ENCODE results near the gene COL12A1. TPM values are rescaled to one million over a fixed set of nuclear protein-coding genes. Genes with fewer than 3 reads are reported as not detected.

COL12A1 gene
- total RNA-seq, 1 experiment from 2014 or later: 0.96 TPM

- Mint-ChIP-seq H3K9me3 (no peaks in the 10 kb centered on the region), H3K4me1 (peaks cover 18 to 19% of the 10 kb centered on the region in 2 experiments), H3K27me3 (ENCODE audit: low read depth) (no peaks in the 10 kb centered on the region), H3K27ac (no peak overlapping the region), H3K4me3 (no peak overlapping the region), H3K36me3 (ENCODE audit: insufficient read depth in 1 of 3, low read depth in 3 of 3) (no peaks in the 10 kb centered on the region)
- Histone ChIP-seq H3K4me2 (ENCODE audit: insufficient read depth, insufficient read length, low read length) (no peak overlapping the region), H4K91ac (ENCODE audit: insufficient read length, low read depth, low read length) (no peak overlapping the region), H3K9me3 (ENCODE audit: control insufficient read depth, low read depth, low read length) (no peaks in the 10 kb centered on the region), H3K23ac (ENCODE audit: insufficient read length, low read depth, low read length) (no peak overlapping the region), H3K79me1 (ENCODE audit: insufficient read depth, low read depth, low read length, poor library complexity, severe bottlenecking) (no peaks in the 10 kb centered on the region), H4K20me1 (ENCODE audit: control insufficient read depth, insufficient read depth, insufficient read length) (no peaks in the 10 kb centered on the region), H3K23me2 (ENCODE audit: insufficient read length, low read depth, low read length, poor library complexity, severe bottlenecking) (no peaks in the 10 kb centered on the region), H3K27me3 (ENCODE audit: insufficient read depth, low read length) (no peaks in the 10 kb centered on the region), H3K4ac (ENCODE audit: low read depth, low read length) (no peak overlapping the region), H3K4me1 (ENCODE audit: insufficient read depth, low read length) (peaks cover 3% of the 10 kb centered on the region; the same call in 1 of the 2 replicates), H3K56ac (ENCODE audit: insufficient read length, low read depth, low read length) (no peak overlapping the region), H4K8ac (replicated peaks; ENCODE audit: insufficient read length, low read depth, low read length) (no peak overlapping the region), H2BK5ac (ENCODE audit: insufficient read length, low read length) (no peak overlapping the region), H3K9ac (ENCODE audit: extremely low read depth, insufficient read length, low read length) (no peak overlapping the region), H3K14ac (ENCODE audit: insufficient read depth, low read length) (no peak overlapping the region), H3K79me2 (ENCODE audit: insufficient read depth, low read length) (no peaks in the 10 kb centered on the region), H2BK15ac (ENCODE audit: low read depth, low read length) (no peak overlapping the region), H2AK5ac (ENCODE audit: insufficient read length, low read length) (no peak overlapping the region), H2AFZ (ENCODE audit: low read length) (no peak overlapping the region), H3K18ac (ENCODE audit: insufficient read length, low read depth, low read length) (no peak overlapping the region), H2BK120ac (ENCODE audit: low read depth, low read length, poor library complexity, severe bottlenecking) (no peak overlapping the region), H2BK12ac (ENCODE audit: insufficient read length, low read depth, low read length) (no peak overlapping the region), H2BK20ac (ENCODE audit: low read depth, low read length, poor library complexity, severe bottlenecking) (no peak overlapping the region), H3T11ph (ENCODE audit: low read length) (no peak overlapping the region), H3K27ac (ENCODE audit: insufficient read length, low read depth, low read length) (no peak overlapping the region), H4K5ac (ENCODE audit: insufficient read length, low read depth, low read length) (no peak overlapping the region)
- WGBS (ENCODE audit: extremely low coverage, insufficient read length, low lambda C conversion rate): no CpG with 5 or more reads among the region's 4 CpGs
- no peak for DNase-seq
- TF ChIP-seq, protein P1, sequence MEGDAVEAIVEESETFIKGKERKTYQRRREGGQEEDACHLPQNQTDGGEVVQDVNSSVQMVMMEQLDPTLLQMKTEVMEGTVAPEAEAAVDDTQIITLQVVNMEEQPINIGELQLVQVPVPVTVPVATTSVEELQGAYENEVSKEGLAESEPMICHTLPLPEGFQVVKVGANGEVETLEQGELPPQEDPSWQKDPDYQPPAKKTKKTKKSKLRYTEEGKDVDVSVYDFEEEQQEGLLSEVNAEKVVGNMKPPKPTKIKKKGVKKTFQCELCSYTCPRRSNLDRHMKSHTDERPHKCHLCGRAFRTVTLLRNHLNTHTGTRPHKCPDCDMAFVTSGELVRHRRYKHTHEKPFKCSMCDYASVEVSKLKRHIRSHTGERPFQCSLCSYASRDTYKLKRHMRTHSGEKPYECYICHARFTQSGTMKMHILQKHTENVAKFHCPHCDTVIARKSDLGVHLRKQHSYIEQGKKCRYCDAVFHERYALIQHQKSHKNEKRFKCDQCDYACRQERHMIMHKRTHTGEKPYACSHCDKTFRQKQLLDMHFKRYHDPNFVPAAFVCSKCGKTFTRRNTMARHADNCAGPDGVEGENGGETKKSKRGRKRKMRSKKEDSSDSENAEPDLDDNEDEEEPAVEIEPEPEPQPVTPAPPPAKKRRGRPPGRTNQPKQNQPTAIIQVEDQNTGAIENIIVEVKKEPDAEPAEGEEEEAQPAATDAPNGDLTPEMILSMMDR (conservative IDR thresholded peaks at IDR 0.05): no peak
Measured at GRCh38 chr6:75217193-75217592, 11.3 kb upstream of the COL12A1 start.

Measured in H9 (cell line).